Prostate gland (tissue), 2 donors: Measurements from ENCODE around the gene IGIP. TPM values are rescaled to one million over a fixed set of nuclear protein-coding genes. Genes with fewer than 3 reads are reported as not detected.

Source experiments
- DNase-seq: peaks from one replicate; pipeline ENCODE4 v3.0.0-alpha.2; 2019; ENCODE audit warnings: low spot score
- H3K27ac ChIP-seq, 2 donors: fragments of 200-600 bp; sonication (generic); 2 replicates each; pipeline ENCODE4 v1.5.1; 2017 to 2019
- H3K27me3 ChIP-seq: fragments of 200-600 bp; sonication (generic); replicated peaks from 2 replicates; pipeline ENCODE4 v1.5.1; 2019; ENCODE audit not compliant: insufficient read depth
- H3K36me3 ChIP-seq, 2 donors: fragments of 200-600 bp; sonication (generic); 1 replicate in 1 of 2; 2 replicates in 1 of 2; pipeline versions ENCODE4 v1.5.1 to v1.8.1; 2017 to 2019
- H3K4me1 ChIP-seq: fragments of 200-600 bp; sonication (generic); replicated peaks from 2 replicates; pipeline ENCODE4 v1.5.1; 2019
- H3K4me3 ChIP-seq, 2 donors: fragments of 200-600 bp; sonication (generic); 2 replicates each; pipeline ENCODE4 v1.5.1; 2017 to 2019
- H3K9me3 ChIP-seq: fragments of 200-600 bp; sonication (generic); 2 replicates; pipeline ENCODE4 v1.5.1; 2017
- CTCF ChIP-seq, 4 experiments: fragments of 200-600 bp in 2 of 4; fragments of 450-650 bp in 2 of 4; sonication (generic) in 2 of 4; IDR thresholded peaks; 1 replicate in 3 of 4; 2 replicates in 1 of 4; pipeline ENCODE4 v1.5.1; 2016 to 2019; ENCODE audit warnings: antibody characterized with exemption in 4 of 4, mild to moderate bottlenecking in 2 of 4, moderate library complexity in 2 of 4
- POLR2A ChIP-seq: fragments of 450-650 bp; IDR thresholded peaks from one replicate; pipeline ENCODE4 v1.6.1; 2016; ENCODE audit warnings: antibody characterized with exemption, mild to moderate bottlenecking
- POLR2AphosphoS5 ChIP-seq: sonication (generic); formaldehyde crosslinking; IDR thresholded peaks from one replicate; pipeline ENCODE4 v1.6.1; 2017; ENCODE audit warnings: antibody characterized with exemption
- WGBS: methylation state at CpG from one replicate; pipeline ENCODE4 v1.1.5; 2018; 5-methylcytosine and 5-hydroxymethylcytosine counted together
- intact Hi-C: fragments of 100-400 bp; cut with DNase I; formaldehyde crosslinking; loops from one replicate; pipeline ENCODE4 v1.14.2; 2022
- total RNA-seq, 2 donors: library from RNA; depleted of rRNA; stranded (reverse); fragments of >200 nt; gene quantifications; one replicate each; pipeline ENCODE4 v1.1.0, GENCODE V29; 2016

IGIP gene
- total RNA-seq, 2 donors from 2014 or later = 10.5 to 13.8 TPM

GRCh38 chr5:140165923-140166270 lies 40.2 kb downstream of the IGIP start:
- no peak overlapping the region for H3K27ac ChIP-seq
- H3K4me1 ChIP-seq = no peaks in the 10 kb centered on the region
- TF ChIP-seq CTCF (IDR thresholded peaks at IDR 0.05) (no peak), POLR2A (no peak), POLR2AphosphoS5 (no peak)
- H3K9me3 ChIP-seq = no peaks in the 10 kb centered on the region
- DNase-seq = no peak
- intact Hi-C loops = no loop called here
- no peaks in the 10 kb centered on the region for H3K36me3 ChIP-seq
- 57% methylated on average over 4 of the region's 4 CpGs for WGBS
- H3K27me3 ChIP-seq = no peaks in the 10 kb centered on the region
- no peak overlapping the region for H3K4me3 ChIP-seq

GRCh38 chr5:140166911-140167310 lies 41.2 kb downstream of the IGIP start:
- H3K27me3 ChIP-seq = no peaks in the 10 kb centered on the region
- H3K4me3 ChIP-seq = no peak overlapping the region
- H3K9me3 ChIP-seq = no peaks in the 10 kb centered on the region
- no peak for DNase-seq
- H3K27ac ChIP-seq = no peak overlapping the region
- intact Hi-C loops = no loop called here
- TF ChIP-seq POLR2AphosphoS5 (no peak), POLR2A (no peak), CTCF (IDR thresholded peaks at IDR 0.05) (no peak)
- H3K4me1 ChIP-seq = no peaks in the 10 kb centered on the region
- no peaks in the 10 kb centered on the region for H3K36me3 ChIP-seq

- H3K27me3 ChIP-seq = no peaks in the 10 kb centered on the region
- no peaks in the 10 kb centered on the region for H3K9me3 ChIP-seq
- no peak for DNase-seq
- H3K36me3 ChIP-seq = no peaks in the 10 kb centered on the region
- no peaks in the 10 kb centered on the region for H3K4me1 ChIP-seq
- intact Hi-C loops = no loop called here
- 97% methylated on average over 2 of the region's 2 CpGs for WGBS
- H3K4me3 ChIP-seq = no peak overlapping the region
- H3K27ac ChIP-seq = no peak overlapping the region
- TF ChIP-seq POLR2AphosphoS5 = no peak
- no peak for TF ChIP-seq POLR2A
- no peak for TF ChIP-seq CTCF (IDR thresholded peaks at IDR 0.05)
Measured at GRCh38 chr5:140168371-140168770, 42.6 kb downstream of the IGIP start.

- intact Hi-C loops = no loop called here
- WGBS = 89% methylated on average over 1 of the region's 1 CpG
- no peaks in the 10 kb centered on the region for H3K4me1 ChIP-seq
Measured at GRCh38 chr5:140169410-140169809, 43.7 kb downstream of the IGIP start.

More at GRCh38 chr5:140169410-140169809, 43.7 kb downstream of the IGIP start:
- Histone ChIP-seq H3K4me3 (no peak overlapping the region), H3K36me3 (no peaks in the 10 kb centered on the region), H3K27ac (no peak overlapping the region), H3K27me3 (no peaks in the 10 kb centered on the region), H3K9me3 (no peaks in the 10 kb centered on the region)
- TF ChIP-seq POLR2AphosphoS5 (no peak), POLR2A (no peak), CTCF (IDR thresholded peaks at IDR 0.05) (no peak)
- no peak for DNase-seq
